HL-60/S4 treated with retinoic acid at 250 ng/mL for 4 days and 3 days (cell line): ENCODE results near the gene STPG4.
"Not testable (repeated sequence)": the region's sequence is repeated elsewhere in the genome, so short reads cannot be mapped to it uniquely, and the experiment has no call there.

ENCODE experiments used
- in situ Hi-C: fragments of 300-500 bp; cut with MboI; formaldehyde crosslinking; loops from 2 replicates; pipeline ENCODE4 v1.7.0; 2022; ENCODE audit warnings: low sequenced_read_pairs

The STPG4 gene

GRCh38 chr2:47173986-47174732, 19.1 kb upstream of the STPG4 start:
- in situ Hi-C loops: no loop called here

GRCh38 chr2:47172922-47173695, 18.0 kb upstream of the STPG4 start:
- in situ Hi-C loops: no loop called here

- in situ Hi-C loops: no loop called here
These were observed 17.2 kb upstream of the STPG4 start for GRCh38 chr2:47172156-47172921.

GRCh38 chr2:47169784-47170183, 14.7 kb upstream of the STPG4 start:
- in situ Hi-C loops: no loop called here

- in situ Hi-C loops: not testable (repeated sequence)
These were observed 13.8 kb upstream of the STPG4 start for GRCh38 chr2:47168895-47169294.

GRCh38 chr2:47167149-47167548, 12.0 kb upstream of the STPG4 start:
- in situ Hi-C loops: no loop called here

GRCh38 chr2:47165001-47165555, 10.0 kb upstream of the STPG4 start:
- in situ Hi-C loops: no loop called here

- in situ Hi-C loops: no loop called here
These were observed 7.7 kb upstream of the STPG4 start for GRCh38 chr2:47162780-47163179.

- in situ Hi-C loops: no loop called here
These were observed 6.4 kb upstream of the STPG4 start for GRCh38 chr2:47161475-47161874.

GRCh38 chr2:47160660-47161059, 5.6 kb upstream of the STPG4 start:
- in situ Hi-C loops: no loop called here

GRCh38 chr2:47160211-47160610, 5.1 kb upstream of the STPG4 start:
- in situ Hi-C loops: no loop called here

- in situ Hi-C loops: no loop called here
These were observed 4.5 kb upstream of the STPG4 start for GRCh38 chr2:47159627-47160026.

GRCh38 chr2:47158576-47158975, 3.5 kb upstream of the STPG4 start:
- in situ Hi-C loops: no loop called here

GRCh38 chr2:47152803-47153202, 2.3 kb downstream of the STPG4 start:
- in situ Hi-C loops: no loop called here

GRCh38 chr2:47150175-47150574, 4.9 kb downstream of the STPG4 start:
- in situ Hi-C loops: no loop called here

- in situ Hi-C loops: no loop called here
These were observed 8.1 kb downstream of the STPG4 start for GRCh38 chr2:47147021-47147420.

GRCh38 chr2:47145466-47145865, 9.6 kb downstream of the STPG4 start:
- in situ Hi-C loops: no loop called here

GRCh38 chr2:47141520-47141919, 13.6 kb downstream of the STPG4 start:
- in situ Hi-C loops: no loop called here

- in situ Hi-C loops: no loop called here
These were observed 20.6 kb downstream of the STPG4 start for GRCh38 chr2:47134386-47135090.

GRCh38 chr2:47133046-47133445, 22.1 kb downstream of the STPG4 start:
- in situ Hi-C loops: no loop called here
